Vagina (tissue), 2 donors: Measurements from ENCODE around the gene SH2D6. TPM values are rescaled to one million over a fixed set of nuclear protein-coding genes. Genes with fewer than 3 reads are reported as not detected.

Experiments
- DNase-seq, 2 donors: peaks; one replicate each; pipeline ENCODE4 v3.0.0-alpha.2; 2017; ENCODE audit errors: extremely low spot score in 2 of 2
- H3K27ac ChIP-seq: fragments of 200-600 bp; sonication (generic); one replicate; pipeline ENCODE4 v1.5.1; 2019
- H3K27me3 ChIP-seq: fragments of 200-600 bp; sonication (generic); one replicate; pipeline ENCODE4 v1.5.1; 2019
- H3K36me3 ChIP-seq, 2 donors: fragments of 200-600 bp; sonication (generic); one replicate each; pipeline ENCODE4 v1.5.1; 2017 to 2019
- H3K4me1 ChIP-seq: fragments of 200-600 bp; sonication (generic); one replicate; pipeline ENCODE4 v1.5.1; 2019
- H3K4me3 ChIP-seq, 2 donors: fragments of 200-600 bp; sonication (generic); 1 replicate in 1 of 2; 2 replicates in 1 of 2; pipeline ENCODE4 v1.5.1; 2016 to 2019
- H3K9me3 ChIP-seq: fragments of 200-600 bp; sonication (generic); one replicate; pipeline ENCODE4 v1.5.1; 2019
- POLR2A ChIP-seq, 2 donors: fragments of 450-650 bp; IDR thresholded peaks; one replicate each; pipeline ENCODE4 v1.6.1; 2017; ENCODE audit warnings: antibody characterized with exemption in 2 of 2, mild to moderate bottlenecking in 2 of 2, moderate library complexity in 2 of 2
- POLR2AphosphoS5 ChIP-seq, 2 donors: sonication (generic); formaldehyde crosslinking; IDR thresholded peaks; one replicate each; pipeline ENCODE4 v1.9.0; 2017; ENCODE audit warnings: antibody characterized with exemption in 2 of 2, mild to moderate bottlenecking in 2 of 2, low read depth in 1 of 2; ENCODE audit not compliant: insufficient read depth in 1 of 2
- intact Hi-C: fragments of 100-400 bp; cut with DNase I; formaldehyde crosslinking; loops from one replicate; pipeline ENCODE4 v1.15.1; 2023
- total RNA-seq: library from RNA; depleted of rRNA; stranded (reverse); fragments of >200 nt; gene quantifications from one replicate; pipeline ENCODE4 v1.2.3, GENCODE V29; 2016
- TF ChIP-seq, protein P1 (sequence below), 3 experiments: fragments of 450-650 bp in 2 of 3; fragments of 200-600 bp in 1 of 3; sonication (generic) in 1 of 3; IDR thresholded peaks; one replicate each; pipeline ENCODE4 v1.5.1; 2017 to 2019; ENCODE audit warnings: antibody characterized with exemption in 3 of 3, mild to moderate bottlenecking in 2 of 3, moderate library complexity in 2 of 3

Gene SH2D6
- total RNA-seq, 1 donor from 2014 or later, result not detected

GRCh38 chr2:85393836-85394235 is 24.7 kb upstream of the SH2D6 start:
- peaks cover 2 to 48% of the 10 kb centered on the region in 2 donors for H3K36me3 ChIP-seq
- no peaks in the 10 kb centered on the region for H3K9me3 ChIP-seq
- intact Hi-C loops, result no loop called here
- no peak for DNase-seq
- peaks cover 45% of the 10 kb centered on the region for H3K4me1 ChIP-seq
- no peak overlapping the region for H3K27ac ChIP-seq
- no peak overlapping the region for H3K4me3 ChIP-seq
- no peaks in the 10 kb centered on the region for H3K27me3 ChIP-seq
- TF ChIP-seq POLR2AphosphoS5 (IDR thresholded peaks at IDR 0.05; ENCODE audit: insufficient read depth in 1 of 2, low read depth in 1 of 2), result no peak
- TF ChIP-seq, protein P1, sequence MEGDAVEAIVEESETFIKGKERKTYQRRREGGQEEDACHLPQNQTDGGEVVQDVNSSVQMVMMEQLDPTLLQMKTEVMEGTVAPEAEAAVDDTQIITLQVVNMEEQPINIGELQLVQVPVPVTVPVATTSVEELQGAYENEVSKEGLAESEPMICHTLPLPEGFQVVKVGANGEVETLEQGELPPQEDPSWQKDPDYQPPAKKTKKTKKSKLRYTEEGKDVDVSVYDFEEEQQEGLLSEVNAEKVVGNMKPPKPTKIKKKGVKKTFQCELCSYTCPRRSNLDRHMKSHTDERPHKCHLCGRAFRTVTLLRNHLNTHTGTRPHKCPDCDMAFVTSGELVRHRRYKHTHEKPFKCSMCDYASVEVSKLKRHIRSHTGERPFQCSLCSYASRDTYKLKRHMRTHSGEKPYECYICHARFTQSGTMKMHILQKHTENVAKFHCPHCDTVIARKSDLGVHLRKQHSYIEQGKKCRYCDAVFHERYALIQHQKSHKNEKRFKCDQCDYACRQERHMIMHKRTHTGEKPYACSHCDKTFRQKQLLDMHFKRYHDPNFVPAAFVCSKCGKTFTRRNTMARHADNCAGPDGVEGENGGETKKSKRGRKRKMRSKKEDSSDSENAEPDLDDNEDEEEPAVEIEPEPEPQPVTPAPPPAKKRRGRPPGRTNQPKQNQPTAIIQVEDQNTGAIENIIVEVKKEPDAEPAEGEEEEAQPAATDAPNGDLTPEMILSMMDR (IDR thresholded peaks at IDR 0.05), result no peak
- no peak for TF ChIP-seq POLR2A (IDR thresholded peaks at IDR 0.05)

DNA sequence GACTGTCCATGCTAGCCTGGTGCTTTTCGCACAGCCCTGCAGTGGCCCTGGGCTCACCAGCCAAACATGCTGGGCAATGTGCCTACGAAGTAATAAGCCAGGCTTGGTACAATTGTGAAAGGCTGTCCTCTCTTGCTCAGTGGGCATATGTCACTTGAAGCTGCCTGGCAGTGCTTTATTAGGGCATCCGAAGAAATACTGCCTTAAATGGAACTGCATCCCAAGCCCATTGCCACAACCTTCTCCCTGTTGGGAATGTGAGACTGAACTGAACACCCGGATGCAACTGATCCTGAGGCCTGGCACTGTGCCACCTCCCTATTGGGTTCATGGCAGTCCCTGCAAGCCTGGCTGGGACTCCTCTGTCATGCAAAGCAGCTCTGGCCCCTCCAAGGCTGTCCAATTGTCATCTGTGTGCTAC is 24.2 kb upstream of the SH2D6 start:
- Histone ChIP-seq H3K27ac (no peak overlapping the region), H3K27me3 (no peaks in the 10 kb centered on the region), H3K4me3 (no peak overlapping the region), H3K36me3 (peaks cover 2 to 50% of the 10 kb centered on the region in 2 donors), H3K4me1 (peaks cover 46% of the 10 kb centered on the region), H3K9me3 (no peaks in the 10 kb centered on the region)
- no peak for DNase-seq
- no peak for TF ChIP-seq POLR2A (IDR thresholded peaks at IDR 0.05)
- intact Hi-C loops, result no loop called here

DNA sequence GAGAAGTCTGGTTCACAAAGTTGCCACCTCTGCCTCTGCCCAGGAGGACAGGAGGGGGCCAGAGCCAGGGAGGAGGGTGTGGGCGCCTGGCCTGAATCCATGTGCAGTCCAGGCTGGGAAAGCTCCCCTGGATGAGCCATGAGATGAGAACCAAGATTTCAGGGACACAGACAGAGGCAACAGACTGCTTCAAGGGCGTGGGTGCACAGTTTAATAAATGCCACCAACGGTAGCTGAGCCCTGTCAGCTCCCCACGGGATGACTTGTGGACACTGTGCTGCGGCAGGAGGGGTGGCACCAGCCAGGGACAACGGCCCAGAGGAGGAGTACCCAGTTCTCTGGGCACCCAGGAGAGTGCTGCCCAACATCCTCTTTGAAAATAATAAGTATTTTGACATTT is 23.5 kb upstream of the SH2D6 start:
- intact Hi-C loops, result no loop called here
- no peaks in the 10 kb centered on the region for H3K27me3 ChIP-seq
- no peak for DNase-seq
- peaks cover 46% of the 10 kb centered on the region for H3K4me1 ChIP-seq
- no peak overlapping the region for H3K27ac ChIP-seq
- no peak overlapping the region for H3K4me3 ChIP-seq
- TF ChIP-seq, protein P1 (IDR thresholded peaks at IDR 0.05), result no peak
- no peaks in the 10 kb centered on the region for H3K9me3 ChIP-seq
- H3K36me3 ChIP-seq, result peaks cover 2 to 48% of the 10 kb centered on the region in 2 donors

DNA sequence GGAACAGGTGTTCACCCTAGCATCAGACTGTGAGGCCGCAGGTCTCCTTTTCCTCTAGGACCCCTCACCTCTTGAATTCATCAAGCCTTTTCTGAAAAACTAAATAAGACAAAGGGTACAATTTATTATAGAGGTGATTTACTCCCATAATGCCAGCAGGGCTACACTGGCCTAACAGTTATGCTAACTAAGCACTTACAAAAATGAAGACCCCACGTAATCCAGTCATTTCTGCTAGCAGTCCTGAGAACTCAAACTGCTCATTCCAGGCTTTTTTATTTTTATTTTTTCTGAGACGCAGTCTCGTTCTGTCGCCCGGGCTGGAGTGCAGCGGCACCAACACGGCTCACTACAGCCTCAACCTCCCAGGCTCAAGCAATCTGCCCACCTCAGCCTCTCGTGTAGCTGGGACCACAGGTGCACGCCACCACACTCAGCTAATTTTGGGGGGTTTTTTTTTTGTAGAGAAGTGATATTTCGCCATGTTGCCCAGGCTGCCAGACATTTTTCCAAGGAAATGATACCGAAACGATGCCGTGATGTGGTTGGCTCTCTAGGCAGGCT is 22.5 kb upstream of the SH2D6 start:
- Histone ChIP-seq H3K27me3 (no peaks in the 10 kb centered on the region), H3K36me3 (peaks cover 2 to 52% of the 10 kb centered on the region in 2 donors), H3K4me3 (peak overlapping the region in 1 of 2 donors; percentile 15), H3K27ac (peak overlapping the region; percentile 63), H3K9me3 (no peaks in the 10 kb centered on the region), H3K4me1 (peaks cover 48% of the 10 kb centered on the region)
- no peak for TF ChIP-seq POLR2AphosphoS5 (IDR thresholded peaks at IDR 0.05; ENCODE audit: insufficient read depth in 1 of 2, low read depth in 1 of 2)
- TF ChIP-seq POLR2A (IDR thresholded peaks at IDR 0.05), result no peak
- TF ChIP-seq, protein P1 (IDR thresholded peaks at IDR 0.05), result no peak
- intact Hi-C loops, result no loop called here
- DNase-seq, result no peak

- H3K27ac ChIP-seq, result peak overlapping the region; percentile 63
- intact Hi-C loops, result no loop called here
- H3K4me3 ChIP-seq, result peak overlapping the region in 1 of 2 donors; percentile 15
- no peak for DNase-seq
- H3K36me3 ChIP-seq, result peaks cover 2 to 51% of the 10 kb centered on the region in 2 donors
- H3K9me3 ChIP-seq, result no peaks in the 10 kb centered on the region
- TF ChIP-seq, protein P1 (IDR thresholded peaks at IDR 0.05), result no peak
- TF ChIP-seq POLR2A (IDR thresholded peaks at IDR 0.05), result no peak
- TF ChIP-seq POLR2AphosphoS5 (IDR thresholded peaks at IDR 0.05; ENCODE audit: insufficient read depth in 1 of 2, low read depth in 1 of 2), result no peak
- no peaks in the 10 kb centered on the region for H3K27me3 ChIP-seq
- H3K4me1 ChIP-seq, result peaks cover 51% of the 10 kb centered on the region
These were observed 21.7 kb upstream of the SH2D6 start for GRCh38 chr2:85396531-85397470.
